Measurements from ENCODE around the gene POMT2.

POMT2 gene

DNA sequence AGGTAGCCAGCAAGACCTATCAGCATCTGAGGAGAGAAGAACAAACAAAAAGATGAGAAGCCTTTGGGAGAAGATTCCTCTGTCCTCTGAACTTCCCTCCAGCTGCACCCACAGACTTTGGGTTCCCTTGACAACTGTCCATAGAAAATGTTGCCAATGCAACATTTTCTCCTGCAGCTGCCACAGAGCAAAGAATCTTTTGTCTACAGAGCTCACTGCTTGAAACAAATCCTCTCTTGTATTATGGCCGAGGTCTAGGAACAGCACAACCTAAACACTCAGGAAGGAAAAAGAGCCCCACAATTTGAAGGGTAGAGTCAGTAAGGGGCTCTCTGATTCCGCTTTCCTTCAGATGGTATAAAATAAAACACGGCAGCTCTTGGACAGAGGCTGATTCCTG lies 14.3 kb downstream of the POMT2 start:
- in situ Hi-C loops (cut with MboI; ENCODE audit: low sequenced_read_pairs, unreplicated experiment) = no loop called here
- DNase-seq (ENCODE audit: low spot score) = no peak
- TF ChIP-seq CTCF (IDR thresholded peaks at IDR 0.05; ENCODE audit: borderline replicate concordance, control extremely low read depth, extremely low read depth, insufficient read depth, missing control alignments) = no peak

GRCh38 chr14:77305696-77306095 lies 15.0 kb downstream of the POMT2 start:
- in situ Hi-C loops (cut with MboI; ENCODE audit: low sequenced_read_pairs, unreplicated experiment) = no loop called here
- no peak for TF ChIP-seq CTCF (IDR thresholded peaks at IDR 0.05; ENCODE audit: borderline replicate concordance, control extremely low read depth, extremely low read depth, insufficient read depth, missing control alignments)
- DNase-seq (ENCODE audit: low spot score) = no peak

- in situ Hi-C loops (cut with MboI; ENCODE audit: low sequenced_read_pairs, unreplicated experiment) = no loop called here
- no peak for DNase-seq (ENCODE audit: low spot score)
- no peak for TF ChIP-seq CTCF (IDR thresholded peaks at IDR 0.05; ENCODE audit: borderline replicate concordance, control extremely low read depth, extremely low read depth, insufficient read depth, missing control alignments)
These were observed 17.1 kb downstream of the POMT2 start for GRCh38 chr14:77303417-77304156.

DNA sequence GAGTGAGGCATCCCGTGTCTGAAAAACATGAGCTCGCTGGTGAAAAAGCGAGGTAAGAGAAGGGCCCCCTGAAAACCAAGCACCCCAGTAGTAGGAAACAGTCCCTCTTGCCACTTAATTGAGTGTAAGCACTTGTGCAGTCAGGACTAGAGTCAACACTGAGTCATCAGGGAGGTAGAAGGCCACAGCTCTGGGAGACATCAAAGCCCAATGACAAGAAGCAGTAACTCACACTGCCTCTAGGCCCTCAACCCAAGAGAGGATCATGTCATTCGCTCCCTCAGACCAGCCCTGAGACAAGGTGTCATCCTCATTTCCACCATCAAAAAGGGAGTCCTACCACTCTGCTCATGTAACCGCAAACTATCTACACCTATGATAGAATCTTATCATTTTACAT lies 17.8 kb downstream of the POMT2 start:
- DNase-seq (ENCODE audit: low spot score) = peak; percentile 36
- TF ChIP-seq CTCF (IDR thresholded peaks at IDR 0.05; ENCODE audit: borderline replicate concordance, control extremely low read depth, extremely low read depth, insufficient read depth, missing control alignments) = no peak
- in situ Hi-C loops (cut with MboI; ENCODE audit: low sequenced_read_pairs, unreplicated experiment) = no loop called here

- in situ Hi-C loops (cut with MboI; ENCODE audit: low sequenced_read_pairs, unreplicated experiment) = no loop called here
- peak; percentile 68 for TF ChIP-seq CTCF (IDR thresholded peaks at IDR 0.05; ENCODE audit: borderline replicate concordance, control extremely low read depth, extremely low read depth, insufficient read depth, missing control alignments)
- peak; percentile 72 for DNase-seq (ENCODE audit: low spot score)
These were observed 19.6 kb downstream of the POMT2 start for GRCh38 chr14:77301103-77301502.

DNA sequence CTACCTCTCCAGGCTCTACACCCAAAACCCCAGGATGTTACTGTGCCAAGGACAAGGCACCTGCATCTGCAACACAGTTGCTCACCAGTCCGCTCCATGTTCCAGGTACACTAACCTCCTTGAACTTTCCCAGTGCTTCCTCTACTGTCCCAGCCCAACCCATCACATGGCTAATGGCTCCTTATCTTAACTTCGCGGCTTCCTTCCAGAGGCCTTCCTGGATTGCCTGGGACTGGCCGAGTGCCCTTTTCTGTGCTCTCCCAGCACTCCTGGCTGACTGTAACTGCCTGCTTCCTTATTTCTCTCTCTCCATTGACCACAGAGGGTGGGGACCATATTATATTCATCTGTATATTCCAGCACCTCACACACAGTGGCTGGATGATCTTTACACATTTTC lies 20.9 kb downstream of the POMT2 start:
- DNase-seq (ENCODE audit: low spot score) = no peak
- in situ Hi-C loops (cut with MboI; ENCODE audit: low sequenced_read_pairs, unreplicated experiment) = no loop called here

More for the DNA sequence above, 20.9 kb downstream of the POMT2 start:
- no peak for TF ChIP-seq CTCF (IDR thresholded peaks at IDR 0.05; ENCODE audit: borderline replicate concordance, control extremely low read depth, extremely low read depth, insufficient read depth, missing control alignments)

All from GM13976 (cell line).